Measurements from ENCODE around the gene POLRMT.
"Not testable (repeated sequence)": the region's sequence is repeated elsewhere in the genome, so short reads cannot be mapped to it uniquely, and the experiment has no call there.

POLRMT gene

GRCh38 chr19:612941-613340, 20.4 kb downstream of the POLRMT start:
- DNase-seq (ENCODE audit: low spot score) = no peak
- FAIRE-seq = no peak

- DNase-seq (ENCODE audit: low spot score) (peak; percentile 99), FAIRE-seq (peak; percentile 98)
These were observed 21.9 kb downstream of the POLRMT start for GRCh38 chr19:611481-611868.

- FAIRE-seq = peak; percentile 88
- peak; percentile 86 for DNase-seq (ENCODE audit: low spot score)
These were observed 22.4 kb downstream of the POLRMT start for GRCh38 chr19:610801-611480.

- DNase-seq (ENCODE audit: low spot score) = no peak
- FAIRE-seq = no peak
These were observed 23.1 kb downstream of the POLRMT start for GRCh38 chr19:610071-610800.

GRCh38 chr19:609004-609346, 24.4 kb downstream of the POLRMT start:
- peak; percentile 55 for DNase-seq (ENCODE audit: low spot score)
- FAIRE-seq = no peak

GRCh38 chr19:608155-609003, 25.0 kb downstream of the POLRMT start:
- DNase-seq (ENCODE audit: low spot score) (no peak), FAIRE-seq (no peak)

- FAIRE-seq = no peak
These were observed 25.8 kb downstream of the POLRMT start for GRCh38 chr19:607301-608154.

GRCh38 chr19:605061-605971, 28.0 kb downstream of the POLRMT start:
- not testable (repeated sequence) for FAIRE-seq; DNase-seq (ENCODE audit: low spot score)

More at GRCh38 chr19:607301-608154, 25.8 kb downstream of the POLRMT start:
- no peak for DNase-seq (ENCODE audit: low spot score)

GRCh38 chr19:604355-604754, 29.0 kb downstream of the POLRMT start:
- no peak for DNase-seq (ENCODE audit: low spot score)
- no peak for FAIRE-seq

- not testable (repeated sequence) for FAIRE-seq; DNase-seq (ENCODE audit: low spot score)
These were observed 29.6 kb downstream of the POLRMT start for GRCh38 chr19:603779-604178.

GRCh38 chr19:603302-603639, 30.1 kb downstream of the POLRMT start:
- DNase-seq (ENCODE audit: low spot score); FAIRE-seq: not testable (repeated sequence)

GRCh38 chr19:602391-603301, 30.7 kb downstream of the POLRMT start:
- FAIRE-seq = no peak
- DNase-seq (ENCODE audit: low spot score) = no peak

- no peak for FAIRE-seq
These were observed 31.5 kb downstream of the POLRMT start for GRCh38 chr19:601790-602189.

GRCh38 chr19:601310-601709, 32.0 kb downstream of the POLRMT start:
- DNase-seq (ENCODE audit: low spot score) (no peak), FAIRE-seq (no peak)

More at GRCh38 chr19:601790-602189, 31.5 kb downstream of the POLRMT start:
- DNase-seq (ENCODE audit: low spot score) = no peak

GRCh38 chr19:597406-598315, 35.7 kb downstream of the POLRMT start:
- DNase-seq (ENCODE audit: low spot score) (no peak), FAIRE-seq (no peak)

- FAIRE-seq (no peak), DNase-seq (ENCODE audit: low spot score) (no peak)
These were observed 37.1 kb downstream of the POLRMT start for GRCh38 chr19:596263-596655.

GRCh38 chr19:595326-596262, 37.7 kb downstream of the POLRMT start:
- DNase-seq (ENCODE audit: low spot score) = no peak

More at GRCh38 chr19:595326-596262, 37.7 kb downstream of the POLRMT start:
- no peak for FAIRE-seq
